Measurements from ENCODE around the gene MAP6.
"Not testable (repeated sequence)": the region's sequence is repeated elsewhere in the genome, so short reads cannot be mapped to it uniquely, and the experiment has no call there.

MAP6 gene

GRCh38 chr11:75589933-75590332, 78.9 kb downstream of the MAP6 start:
- DNase-seq (ENCODE audit: low spot score), result no peak

DNA sequence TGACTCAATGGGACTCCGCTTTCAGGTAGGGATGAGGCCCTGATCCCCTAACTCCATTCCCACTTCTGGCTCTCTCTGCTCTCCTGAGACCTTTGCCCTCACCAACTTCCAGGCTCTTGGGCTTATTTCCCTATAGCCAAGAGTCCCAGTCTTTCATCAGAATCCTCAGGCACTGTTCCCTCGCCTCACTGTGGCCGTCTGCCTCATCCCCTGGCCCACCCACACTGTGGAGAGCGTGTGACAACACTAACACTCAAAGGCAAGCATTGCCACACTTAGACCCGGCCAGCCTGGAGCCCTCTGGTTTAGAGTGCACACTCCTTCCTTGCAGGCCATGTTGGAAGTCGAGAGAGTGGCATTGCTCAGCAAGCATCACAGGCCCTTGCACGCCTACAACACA, 79.8 kb downstream of the MAP6 start:
- DNase-seq (ENCODE audit: low spot score), result no peak

DNA sequence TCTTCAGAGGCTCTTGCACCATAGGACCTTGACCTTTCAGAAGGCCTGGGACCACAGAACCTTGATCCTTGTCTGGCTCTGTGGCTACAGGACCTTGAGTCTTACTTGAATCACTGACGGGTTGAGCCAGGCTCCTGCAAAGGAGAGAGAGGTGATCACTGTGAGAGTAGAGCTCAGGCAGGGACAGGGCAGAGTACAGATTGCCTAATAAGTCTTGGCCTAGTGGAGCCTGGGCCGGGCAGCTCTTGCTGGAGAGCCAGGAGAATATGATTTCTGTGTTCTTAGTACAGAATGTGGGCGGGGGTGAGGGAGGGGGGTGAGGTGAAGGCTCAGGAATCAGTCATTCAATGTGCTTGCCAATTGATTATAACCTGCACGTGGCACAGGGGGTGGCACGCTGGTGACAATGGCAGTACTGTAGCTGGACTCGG, 80.8 kb downstream of the MAP6 start:
- peak; percentile 79 for DNase-seq (ENCODE audit: low spot score)

DNA sequence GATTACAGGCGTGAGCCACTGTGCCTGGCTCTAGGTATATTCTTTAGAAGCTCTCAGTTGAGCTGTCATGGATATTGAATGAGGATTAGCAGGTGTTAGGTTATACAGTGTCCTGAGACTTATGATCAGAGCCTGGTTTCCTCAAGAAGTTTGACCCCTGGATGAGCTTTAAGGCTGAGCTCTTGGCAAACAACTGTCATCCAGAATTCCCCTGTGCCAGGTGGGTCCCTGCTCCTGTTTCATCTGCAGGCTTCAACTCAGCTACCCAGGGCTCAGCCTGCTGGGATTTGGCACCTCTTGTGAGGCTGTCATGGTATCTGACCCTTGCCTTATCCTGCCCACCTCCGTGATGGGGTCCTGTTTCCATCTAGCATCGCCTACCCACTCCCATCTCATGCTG, 82.4 kb downstream of the MAP6 start:
- no peak for DNase-seq (ENCODE audit: low spot score)

DNA sequence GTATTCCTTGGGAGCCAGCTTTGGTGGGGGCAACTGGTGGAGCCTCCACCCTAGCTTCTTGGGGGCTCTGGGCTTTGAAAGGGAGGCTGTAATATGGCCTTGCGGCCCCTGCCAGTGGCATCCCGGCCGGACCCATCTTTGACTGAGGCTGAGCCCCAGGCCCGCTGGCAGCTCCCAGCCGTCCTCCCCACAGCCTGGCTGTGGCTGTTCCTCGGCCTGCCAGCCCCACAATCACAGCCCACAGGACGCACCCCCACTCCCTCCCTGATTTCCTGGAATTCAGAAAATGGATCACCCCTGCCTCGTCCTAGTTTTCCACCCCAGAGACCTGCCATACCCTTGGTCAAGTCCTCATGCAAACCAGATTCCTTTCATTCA, 83.6 kb downstream of the MAP6 start:
- no peak for DNase-seq (ENCODE audit: low spot score)

- not testable (repeated sequence) for DNase-seq (ENCODE audit: low spot score)
Observed at GRCh38 chr11:75584659-75585292, 84.1 kb downstream of the MAP6 start.

- no peak for DNase-seq (ENCODE audit: low spot score)
Observed at GRCh38 chr11:75583718-75584658, 84.8 kb downstream of the MAP6 start.

- peak; percentile 90 for DNase-seq (ENCODE audit: low spot score)
Observed at GRCh38 chr11:75582895-75583717, 85.7 kb downstream of the MAP6 start.

GRCh38 chr11:75582506-75582894, 86.3 kb downstream of the MAP6 start:
- no peak for DNase-seq (ENCODE audit: low spot score)

DNA sequence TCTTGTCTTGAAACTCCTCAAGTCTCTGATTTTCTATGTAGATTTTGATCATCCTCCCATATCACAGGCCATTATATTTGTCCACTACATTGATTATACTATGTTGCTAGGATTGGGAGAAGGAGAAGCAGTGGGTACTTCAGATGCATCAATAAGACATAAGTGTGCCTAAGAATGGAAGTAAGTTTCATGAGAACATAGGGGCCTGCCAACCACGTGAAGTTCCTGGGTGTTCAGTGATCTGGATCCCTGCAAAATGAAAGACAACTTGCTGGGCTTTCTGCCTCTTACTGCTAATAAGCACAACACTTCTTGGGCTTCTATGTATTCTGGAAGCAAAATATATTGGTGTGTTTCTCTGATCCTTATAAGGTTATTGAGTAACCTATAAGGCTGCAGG, 89.0 kb downstream of the MAP6 start:
- DNase-seq (ENCODE audit: low spot score), result no peak

DNA sequence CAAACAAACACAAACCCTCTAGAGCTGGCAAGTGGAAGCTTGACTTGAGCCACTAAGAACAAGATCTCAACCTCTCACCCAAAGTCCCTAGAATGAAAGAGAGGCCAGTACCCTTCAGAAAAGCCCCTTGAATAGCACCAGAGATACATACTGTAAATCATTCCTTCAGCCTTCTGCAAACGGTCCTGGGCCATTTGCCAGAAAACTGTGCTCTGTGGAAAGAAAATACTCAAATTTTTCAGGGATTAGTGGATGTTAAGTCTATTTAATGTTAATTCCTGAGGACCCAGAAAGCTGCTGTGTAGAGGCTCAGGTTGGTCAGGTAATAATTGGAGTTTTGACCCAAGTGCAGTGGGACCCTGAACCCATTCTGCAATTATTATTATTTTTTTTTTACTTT, 89.9 kb downstream of the MAP6 start:
- DNase-seq (ENCODE audit: low spot score), result no peak

DNA sequence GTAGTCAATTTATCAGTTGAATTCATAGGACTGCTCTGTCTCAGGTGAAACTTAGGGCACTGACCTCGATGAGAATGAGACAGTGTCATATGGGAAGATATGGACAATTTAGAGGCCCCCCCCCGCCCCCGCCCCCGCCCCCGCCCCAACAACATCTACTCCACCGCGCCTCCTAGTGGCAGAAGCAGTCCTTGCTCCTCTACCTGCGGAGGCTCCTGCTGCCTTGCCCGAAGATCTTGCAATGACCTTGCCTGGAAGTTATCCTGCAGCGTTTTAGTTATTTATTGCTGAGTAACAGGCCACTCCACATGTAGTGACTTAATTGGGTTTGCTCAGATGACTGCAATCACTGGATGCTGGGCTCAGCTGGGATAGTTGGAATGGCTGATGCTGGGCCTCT, 91.6 kb downstream of the MAP6 start:
- DNase-seq (ENCODE audit: low spot score), result peak; percentile 67

DNA sequence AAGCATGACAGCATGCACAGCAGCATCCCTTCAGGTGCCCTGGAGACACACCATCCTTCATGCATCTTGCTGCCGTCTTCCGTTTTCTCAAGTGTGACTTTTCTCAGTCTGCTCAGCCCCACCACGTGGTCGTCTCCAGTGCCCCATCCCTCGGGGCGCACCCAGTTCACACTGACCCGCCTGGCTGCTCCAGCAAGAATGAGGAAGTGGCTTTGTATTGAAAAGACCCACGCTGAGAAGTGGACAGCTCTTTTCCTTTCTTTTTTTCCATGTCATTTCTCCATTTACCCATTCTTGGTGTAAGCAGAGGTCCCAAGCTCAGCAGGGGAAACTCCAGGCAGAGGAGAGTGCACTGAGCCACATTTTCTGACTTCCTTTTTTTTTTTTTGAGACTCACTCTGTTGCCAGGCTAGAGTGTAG, 92.3 kb downstream of the MAP6 start:
- no peak for DNase-seq (ENCODE audit: low spot score)

- no peak for DNase-seq (ENCODE audit: low spot score)
Observed at GRCh38 chr11:75576017-75576416, 92.8 kb downstream of the MAP6 start.

- peak; percentile 44 for DNase-seq (ENCODE audit: low spot score)
Observed at GRCh38 chr11:75574698-75575602, 93.9 kb downstream of the MAP6 start.

GRCh38 chr11:75572744-75573143, 96.1 kb downstream of the MAP6 start:
- no peak for DNase-seq (ENCODE audit: low spot score)

- no peak for DNase-seq (ENCODE audit: low spot score)
Observed at GRCh38 chr11:75571625-75572024, 97.2 kb downstream of the MAP6 start.

GRCh38 chr11:75570559-75571139, 98.2 kb downstream of the MAP6 start:
- DNase-seq (ENCODE audit: low spot score), result no peak

GRCh38 chr11:75568616-75569219, 100.1 kb downstream of the MAP6 start:
- DNase-seq (ENCODE audit: low spot score), result no peak

- DNase-seq (ENCODE audit: low spot score), result no peak
Observed at GRCh38 chr11:75567971-75568370, 100.9 kb downstream of the MAP6 start.

Data from HuH-7 (cell line).